Kidney tubule cell (primary cell): ENCODE measurements around the gene MBP.

Source experiments
- DNase-seq: peaks from one replicate; pipeline ENCODE4 v3.0.0-alpha.2; 2018; ENCODE audit warnings: low spot score

MBP gene

DNA sequence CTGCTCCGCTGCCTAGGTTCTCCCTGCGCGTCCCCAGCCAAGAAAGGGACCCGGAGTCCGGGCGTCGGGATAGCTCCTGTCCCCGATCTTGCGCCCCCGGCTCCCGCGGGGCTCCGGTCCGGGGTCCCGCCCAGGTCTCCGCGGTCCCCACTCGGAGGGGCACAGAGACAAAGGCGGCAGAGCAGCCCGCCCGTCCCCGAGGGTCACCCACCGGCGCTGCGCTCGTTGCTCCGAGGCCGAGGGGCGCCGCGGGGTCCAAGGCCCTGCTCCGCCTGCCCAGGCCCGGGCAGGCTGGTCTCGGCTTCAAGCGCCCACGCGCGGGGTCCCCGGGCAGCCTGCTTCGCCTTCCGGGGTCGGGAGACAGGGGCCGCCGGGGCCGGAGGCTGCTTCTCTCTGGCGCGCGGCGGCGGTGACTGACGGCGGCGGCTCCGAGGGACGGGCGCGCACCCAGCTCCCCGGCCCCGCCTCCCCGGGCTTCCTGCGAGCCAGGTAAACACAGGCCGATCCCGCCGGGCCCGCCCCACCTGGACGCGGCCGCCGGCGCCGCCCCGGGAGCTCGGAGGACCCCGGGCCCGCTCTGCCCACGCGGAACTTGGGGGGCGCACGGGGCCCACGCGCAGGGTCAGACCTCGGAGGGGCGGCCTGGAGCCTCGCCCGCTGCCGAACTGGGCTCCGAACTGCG, at the start of gene MBP:
MBP (minus strand) TSS at position 415 of the 682 bp plus-strand sequence. CDS start 27,522 bp downstream, outside the sequence.
- peak; percentile 76 for DNase-seq

DNA sequence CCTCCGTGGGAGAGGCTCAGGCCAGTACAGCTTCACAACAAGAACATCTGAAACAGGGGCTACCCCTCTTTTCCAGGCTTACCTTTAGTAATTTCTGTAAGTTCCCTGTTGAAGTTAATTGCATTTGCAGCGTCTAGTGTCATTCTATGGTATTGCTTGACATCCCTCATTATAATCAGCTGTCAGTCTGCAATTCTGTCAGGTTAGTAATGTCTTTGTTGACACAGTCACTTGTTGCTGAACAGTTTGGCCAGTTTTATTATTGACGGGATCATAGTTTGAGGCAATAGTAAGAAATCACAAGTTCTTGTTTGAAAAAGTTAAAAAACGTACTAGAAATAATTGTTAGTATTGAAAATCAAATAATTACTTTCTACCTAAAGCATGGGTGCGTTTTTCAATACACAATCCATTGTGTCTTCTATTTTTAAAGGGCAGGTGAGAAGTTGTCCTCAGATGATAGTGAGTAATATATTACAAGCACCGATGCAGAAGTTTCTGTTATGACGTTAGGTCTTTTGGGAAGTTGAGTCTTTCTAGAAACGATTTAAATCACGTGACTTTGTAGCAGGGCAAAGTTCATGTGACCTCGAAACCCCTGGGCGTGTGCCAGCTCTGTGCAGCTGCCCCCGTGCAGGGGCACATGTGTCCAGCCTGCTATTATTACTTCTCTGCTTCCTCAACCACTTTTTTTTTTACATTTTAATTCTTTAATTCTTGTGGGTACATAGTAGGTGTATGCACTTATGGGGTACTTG, 49.5 kb upstream of the MBP start:
- no peak for DNase-seq

DNA sequence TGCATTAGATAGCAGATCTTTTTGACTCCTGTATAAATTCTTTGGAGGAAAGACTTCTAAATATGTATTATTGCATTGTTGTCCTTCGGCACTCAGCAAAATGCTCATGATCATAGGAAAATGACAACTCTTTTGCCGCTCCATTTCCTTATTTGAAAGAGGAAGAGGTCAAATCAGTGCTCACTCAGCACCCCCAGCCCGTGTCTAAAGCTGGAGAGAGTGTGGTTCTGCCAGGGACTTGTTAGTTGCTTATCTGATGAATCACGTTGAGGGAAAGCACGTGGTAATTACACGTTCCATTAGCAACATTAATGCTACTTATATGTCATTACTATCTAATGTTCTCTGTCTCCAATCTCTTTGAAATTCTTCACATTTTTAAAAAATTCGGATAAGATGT, 46.0 kb upstream of the MBP start:
- no peak for DNase-seq

DNA sequence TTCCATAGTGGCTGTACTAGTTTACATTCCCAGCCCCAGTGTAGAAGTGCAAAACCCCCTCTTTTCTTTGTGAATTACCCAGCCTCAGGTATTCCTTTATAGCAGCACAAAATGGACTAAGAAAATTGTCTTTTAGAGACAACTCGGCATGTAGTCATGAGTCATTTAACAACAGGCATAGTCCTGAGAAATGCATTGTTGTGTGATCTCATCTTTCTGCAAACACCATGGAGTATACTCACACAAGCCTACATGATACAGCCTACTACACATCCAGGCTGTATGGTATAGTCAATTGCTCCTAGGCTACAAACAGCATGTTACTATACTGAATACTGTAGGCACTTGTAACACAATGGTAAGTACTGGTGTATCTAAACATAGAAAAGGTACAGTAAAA, 44.4 kb upstream of the MBP start:
- DNase-seq: peak; percentile 68

DNA sequence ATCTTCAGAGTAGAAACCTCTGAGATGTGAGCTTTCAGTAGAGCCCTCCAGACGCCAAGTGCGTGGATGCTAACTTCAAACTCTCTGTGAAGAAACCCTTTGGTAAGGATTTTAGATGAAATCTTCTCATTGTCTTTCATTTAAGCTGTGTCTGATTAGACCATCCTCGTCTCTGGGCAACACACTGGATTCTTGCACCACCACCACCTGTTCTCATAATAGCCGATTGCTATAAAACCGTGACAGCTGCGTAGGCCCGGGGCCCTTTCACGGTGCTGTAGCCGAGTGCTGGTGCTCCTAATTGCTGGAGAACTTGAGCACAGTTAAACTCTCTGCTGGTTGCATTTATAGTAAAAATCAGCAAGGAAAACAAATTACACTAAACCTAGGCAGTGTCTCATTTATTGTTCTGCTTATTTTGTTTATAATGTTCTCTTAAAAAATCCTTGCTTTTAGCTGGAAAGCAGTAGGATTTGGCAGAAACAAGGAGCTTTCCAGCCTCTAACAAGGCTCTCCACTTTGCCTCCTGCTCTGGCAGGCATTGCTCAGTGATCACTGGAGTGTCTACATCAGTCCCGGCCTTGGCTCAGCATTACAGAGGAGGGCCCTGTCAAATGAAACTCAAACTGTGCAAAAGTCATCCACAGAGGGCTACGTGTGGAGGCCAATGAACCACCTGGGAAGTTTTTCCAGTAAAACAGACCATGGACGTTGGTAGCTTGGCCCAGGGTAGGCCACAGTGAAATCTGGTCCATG, 40.9 kb upstream of the MBP start:
- DNase-seq: no peak

DNA sequence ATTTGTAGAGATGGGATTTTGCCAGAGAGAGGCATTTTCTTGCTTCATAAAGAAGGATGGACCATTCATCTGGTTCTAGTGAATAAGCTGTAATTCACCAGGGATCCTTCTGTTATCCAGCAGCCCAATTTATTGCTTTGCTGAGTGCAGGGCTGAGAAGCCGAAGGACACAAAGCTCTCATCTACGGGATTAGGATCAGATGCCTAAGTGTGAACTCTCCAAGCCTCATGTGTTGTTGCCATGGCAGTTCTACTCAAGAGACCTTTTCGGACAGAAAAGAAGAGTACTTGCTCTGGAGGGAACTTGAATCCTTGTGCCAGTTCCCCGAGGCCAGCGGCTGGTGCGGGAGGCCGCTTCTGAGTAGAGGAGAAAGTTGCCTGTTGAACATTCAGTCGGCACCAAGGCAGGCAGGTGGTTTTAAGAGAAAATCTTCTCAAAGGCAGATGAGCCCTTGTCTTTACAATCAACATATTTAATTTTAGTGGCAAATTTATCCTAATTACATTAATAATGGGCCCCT, 38.4 kb upstream of the MBP start:
- DNase-seq: no peak

DNA sequence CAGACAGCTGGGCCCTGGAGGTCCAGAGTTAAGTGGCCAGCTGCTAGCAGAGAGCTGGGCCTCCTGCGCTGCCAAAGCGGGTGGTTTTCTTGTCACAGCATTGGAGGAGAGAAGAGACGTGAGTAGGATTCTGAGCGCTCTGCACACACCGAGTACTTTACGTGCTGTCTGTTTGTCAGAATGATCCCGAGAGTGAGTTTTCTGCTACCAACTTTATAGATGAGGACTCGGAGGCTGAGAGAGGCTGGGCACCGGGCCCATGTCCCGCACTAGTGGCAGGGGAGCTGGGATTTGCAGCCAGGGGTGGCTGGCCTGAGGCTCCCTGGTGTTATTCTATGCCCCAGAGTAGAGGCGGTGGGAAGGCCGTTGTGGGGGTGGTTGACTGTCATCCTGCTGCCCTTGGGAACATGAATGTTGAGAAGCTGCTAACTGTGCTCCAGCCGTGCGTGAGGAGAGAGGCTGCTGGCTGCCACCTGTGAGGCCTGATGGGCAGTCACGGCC, 36.3 kb upstream of the MBP start:
- no peak for DNase-seq

DNA sequence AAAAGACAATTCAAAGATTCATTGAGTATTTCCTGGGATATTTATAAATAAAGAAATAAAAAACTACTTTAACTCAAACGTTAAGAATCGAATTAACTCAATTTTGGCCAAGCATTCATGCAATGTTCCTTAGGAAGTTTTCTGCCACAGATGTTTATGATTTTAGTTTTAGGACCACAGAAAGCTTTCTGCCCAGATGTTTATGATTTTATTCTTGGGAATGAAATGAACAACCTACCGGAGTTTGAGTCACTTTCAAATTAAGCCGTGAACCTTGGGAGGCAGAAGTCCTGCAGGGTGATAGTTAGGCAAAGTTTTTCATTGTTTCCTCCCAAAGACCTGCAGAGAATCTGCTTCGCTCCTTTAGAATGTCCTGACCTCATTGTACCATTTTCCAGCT, 34.7 kb upstream of the MBP start:
- no peak for DNase-seq

DNA sequence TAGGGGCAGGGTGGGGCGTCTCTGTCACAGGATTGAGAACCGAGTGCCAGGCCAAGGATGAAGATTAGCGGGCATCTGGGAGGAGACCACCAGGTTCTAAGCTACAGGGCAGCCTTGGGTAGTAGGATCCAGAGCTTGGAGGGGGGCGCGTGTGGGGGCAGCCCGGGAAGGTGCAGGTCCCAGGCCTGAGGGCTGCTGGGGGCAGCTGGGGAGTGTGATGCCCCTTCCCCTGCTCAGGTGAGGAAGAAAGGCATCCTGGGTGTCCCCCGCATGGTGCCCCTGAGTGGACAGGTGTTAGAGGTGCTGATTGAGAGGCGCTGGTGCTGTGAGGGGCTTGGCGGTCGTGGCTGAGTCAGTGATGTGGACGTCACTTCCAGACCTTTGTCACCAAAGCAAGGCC, 33.9 kb upstream of the MBP start:
- DNase-seq: no peak

DNA sequence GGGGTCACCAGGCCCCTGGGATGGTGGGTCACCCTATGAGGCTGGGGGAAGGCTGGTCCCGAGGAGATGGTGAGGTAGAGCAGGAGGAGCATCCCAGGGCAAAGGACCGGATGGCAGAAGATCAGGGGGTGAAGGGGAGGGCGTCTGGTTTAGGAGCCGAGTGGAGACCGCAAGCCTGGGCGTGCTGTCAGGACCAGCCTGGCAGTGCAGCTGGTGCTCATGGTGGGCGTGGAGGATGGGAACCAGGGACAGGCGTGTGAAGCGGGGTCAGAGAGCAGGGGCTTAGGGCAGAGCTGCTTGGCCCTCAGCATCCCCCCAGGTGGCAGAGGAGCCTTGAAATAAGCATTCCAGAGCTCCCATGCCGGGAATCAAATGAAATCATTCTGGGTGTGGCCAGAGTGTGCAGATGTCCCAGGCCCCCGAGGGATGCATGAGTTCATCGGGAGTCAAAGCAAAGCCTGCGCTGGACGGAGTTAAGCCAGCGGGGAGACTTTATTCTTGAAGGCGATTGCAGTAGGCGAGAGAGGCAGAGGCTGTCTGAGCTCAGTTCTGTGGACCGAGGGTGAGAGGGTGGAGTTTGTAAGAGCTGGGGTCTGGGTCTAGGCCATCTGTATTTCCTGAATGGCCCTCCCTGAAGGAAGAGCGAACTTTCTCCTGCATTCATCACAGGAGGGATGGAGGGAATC, 33.1 kb upstream of the MBP start:
- DNase-seq: peak; percentile 8

DNA sequence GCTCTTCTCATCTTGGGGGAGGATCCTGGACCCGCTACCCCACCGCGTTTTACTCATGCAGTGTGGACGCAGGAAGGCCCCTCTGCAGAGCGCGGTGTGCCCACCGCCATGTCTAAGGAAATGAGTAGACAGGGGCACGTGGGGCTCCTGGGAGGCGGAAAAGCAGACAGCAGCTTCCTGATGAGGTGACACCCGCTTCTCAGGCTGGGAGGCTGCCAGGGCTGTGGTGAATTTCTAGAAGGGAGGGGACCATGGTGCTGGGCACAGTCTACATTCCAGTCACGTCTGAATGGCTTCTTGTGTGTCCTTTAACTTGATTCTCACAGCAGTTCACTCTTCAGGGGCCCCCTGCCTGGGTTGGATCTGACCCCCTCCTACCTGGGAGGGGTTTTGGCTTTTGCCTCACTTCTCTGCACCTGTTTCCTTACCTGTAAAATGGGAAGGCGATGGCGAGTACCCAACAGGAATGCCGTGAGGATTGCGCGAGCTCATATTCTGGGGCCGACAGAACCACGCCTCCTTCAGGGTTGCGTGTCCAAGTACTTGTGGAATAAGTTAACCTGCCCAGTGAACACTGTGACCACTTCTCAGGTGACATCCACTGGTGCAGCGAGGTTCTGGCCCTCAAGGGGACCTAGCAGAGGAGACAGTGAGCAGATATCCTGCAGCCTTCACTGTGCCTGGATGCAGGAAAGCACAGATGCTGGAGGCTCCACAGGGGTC, 32.3 kb upstream of the MBP start:
- peak; percentile 88 for DNase-seq

DNA sequence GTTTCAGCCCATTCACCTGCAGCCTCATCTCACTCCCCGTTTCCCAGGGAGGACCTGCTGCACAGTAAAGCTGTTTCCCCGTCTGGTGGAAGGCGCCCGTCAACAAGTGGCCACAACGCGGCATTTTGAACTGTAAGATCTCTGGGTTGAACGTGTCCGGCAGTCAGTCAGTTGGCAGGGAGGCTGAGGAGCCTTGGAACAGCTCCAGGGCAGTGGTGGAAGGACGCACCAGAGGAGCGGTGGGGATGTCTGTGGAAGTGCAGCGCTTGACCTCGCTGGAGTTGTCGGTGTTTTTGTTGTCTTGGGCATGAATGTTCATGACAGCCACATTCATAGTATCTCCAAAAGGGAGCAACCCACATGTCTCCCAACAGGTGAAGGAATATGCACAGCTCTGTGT, 31.4 kb upstream of the MBP start:
- DNase-seq: no peak

DNA sequence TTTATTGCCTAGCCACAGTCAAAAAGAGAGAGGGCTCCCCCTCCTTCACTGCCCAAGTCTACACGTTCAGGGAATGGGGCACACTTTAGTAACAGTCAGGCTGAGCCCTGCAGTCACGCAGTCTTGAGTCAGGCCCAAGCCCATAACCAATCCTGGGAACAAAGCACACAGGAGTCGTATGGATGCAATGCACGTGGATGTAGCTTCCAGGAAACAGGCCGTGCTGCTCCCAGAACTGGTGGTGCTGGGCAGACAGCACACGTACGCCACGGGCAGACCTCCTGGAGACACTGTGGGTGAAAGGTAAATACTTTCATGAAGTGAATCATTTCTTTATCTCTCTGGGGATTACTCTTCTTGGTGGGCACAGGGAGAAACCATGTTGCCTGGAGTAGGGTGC, 30.0 kb upstream of the MBP start:
- DNase-seq: peak; percentile 50

DNA sequence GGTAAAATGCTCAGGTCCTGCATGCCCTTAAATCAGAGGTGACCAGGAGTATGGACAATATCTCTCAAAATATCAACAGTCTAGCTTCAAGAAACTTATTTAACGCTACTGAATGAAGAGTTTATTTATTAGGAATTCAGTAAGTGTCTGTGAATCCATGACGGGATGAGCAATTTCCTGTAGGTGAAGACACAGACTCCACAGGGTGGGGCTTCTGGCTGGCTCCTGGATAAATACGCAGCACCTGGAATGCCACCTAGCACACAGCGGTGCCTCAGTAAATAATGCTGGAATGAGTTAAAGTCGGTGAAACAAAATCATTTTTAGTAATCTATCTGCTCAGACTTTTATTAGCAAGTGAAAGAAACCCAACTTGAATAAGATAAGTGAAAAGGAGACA, 29.4 kb upstream of the MBP start:
- peak; percentile 34 for DNase-seq

DNA sequence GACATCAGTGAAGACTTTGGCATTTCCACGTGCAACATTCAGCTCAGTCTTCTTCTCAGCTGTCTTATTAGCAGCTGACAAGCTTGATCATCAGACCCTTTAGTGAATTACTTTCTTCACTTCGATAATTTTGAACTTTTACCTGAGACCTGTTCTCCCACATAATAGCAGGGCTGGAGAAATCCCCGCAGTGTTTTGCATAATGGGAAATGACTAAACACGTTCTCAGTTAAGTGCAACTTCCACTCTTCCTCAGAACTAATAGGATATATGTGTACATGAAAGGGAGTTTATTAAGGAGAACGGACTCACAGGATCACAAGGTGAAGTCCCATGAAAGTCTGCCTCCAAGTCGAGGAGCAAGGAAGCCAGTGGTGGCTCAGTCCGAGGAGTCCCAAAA, 28.8 kb upstream of the MBP start:
- peak; percentile 31 for DNase-seq

DNA sequence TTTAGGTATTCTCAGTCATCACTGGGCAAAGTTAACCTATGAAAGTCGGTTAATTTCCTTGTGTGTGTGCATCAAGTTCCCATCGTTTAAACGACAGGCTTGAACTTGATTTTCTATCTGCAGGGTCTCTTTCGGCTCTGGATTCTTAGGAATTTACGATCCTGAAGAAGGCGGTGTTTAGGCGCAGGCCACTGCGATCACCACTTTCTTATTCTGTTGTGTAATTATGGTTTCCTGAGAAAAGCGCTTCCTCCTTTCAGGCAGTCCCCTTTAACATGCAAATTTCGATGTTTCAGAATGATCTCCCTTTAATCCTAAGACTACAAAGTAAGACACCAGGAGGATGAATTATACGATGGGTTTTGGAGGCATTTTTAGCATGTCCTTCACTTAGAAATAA, 27.9 kb upstream of the MBP start:
- DNase-seq: no peak

DNA sequence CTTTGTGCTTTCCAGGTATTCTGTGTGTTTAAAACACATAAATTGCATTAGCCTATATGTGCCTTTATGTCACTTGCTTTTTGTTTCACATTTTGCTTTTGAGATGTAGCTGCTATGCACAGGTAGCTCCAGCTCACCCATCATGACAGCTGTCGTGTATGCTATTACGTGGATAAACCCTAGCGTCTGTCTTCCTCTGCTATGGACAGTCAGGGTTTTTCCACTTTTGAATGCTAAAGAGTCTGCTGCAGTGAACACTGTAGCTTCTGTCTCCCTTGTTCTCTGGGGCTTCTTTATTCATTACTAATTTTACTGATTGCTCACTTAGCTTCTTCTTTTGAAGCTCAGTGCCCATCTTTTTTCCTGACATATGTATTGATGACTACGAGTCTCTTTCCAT, 24.7 kb upstream of the MBP start:
- no peak for DNase-seq

DNA sequence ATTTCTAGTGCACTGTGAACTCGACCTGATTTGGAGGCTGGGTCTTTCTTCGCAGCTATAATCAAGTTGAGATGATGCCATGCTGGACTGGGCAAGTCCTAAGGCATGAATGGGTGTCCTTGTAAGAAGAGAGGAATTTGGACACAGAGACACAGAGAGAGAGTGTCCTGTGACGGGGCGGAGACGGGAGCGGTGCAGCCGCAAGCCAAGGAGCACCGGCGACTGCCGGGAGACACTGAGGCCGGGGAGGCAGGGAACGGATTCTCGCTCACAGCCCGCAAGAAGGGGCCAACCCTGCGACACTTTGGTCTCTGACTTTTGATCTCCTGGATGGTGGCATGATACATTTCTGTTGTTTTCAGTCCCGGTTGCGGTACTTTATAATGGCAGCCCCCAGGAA, 22.4 kb upstream of the MBP start:
- no peak for DNase-seq

DNA sequence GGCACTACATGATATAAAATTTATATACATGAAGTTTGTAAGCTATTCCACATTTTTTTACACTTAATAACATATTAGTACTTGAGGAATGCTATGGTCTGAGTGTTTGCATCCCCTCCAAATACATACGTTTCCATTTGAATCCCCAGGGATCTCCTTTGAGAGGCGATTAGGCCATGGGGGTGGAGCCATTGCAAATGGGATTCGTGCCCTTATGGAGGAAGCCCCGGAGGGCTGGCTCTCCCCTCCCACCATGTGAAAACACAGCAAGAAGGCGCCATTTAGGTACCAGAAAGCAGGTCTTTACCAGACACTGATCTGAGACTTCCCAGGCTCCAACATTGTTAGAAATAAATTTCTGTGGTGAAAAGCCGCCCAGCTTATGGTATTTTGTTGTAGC, 20.8 kb upstream of the MBP start:
- DNase-seq: no peak

DNA sequence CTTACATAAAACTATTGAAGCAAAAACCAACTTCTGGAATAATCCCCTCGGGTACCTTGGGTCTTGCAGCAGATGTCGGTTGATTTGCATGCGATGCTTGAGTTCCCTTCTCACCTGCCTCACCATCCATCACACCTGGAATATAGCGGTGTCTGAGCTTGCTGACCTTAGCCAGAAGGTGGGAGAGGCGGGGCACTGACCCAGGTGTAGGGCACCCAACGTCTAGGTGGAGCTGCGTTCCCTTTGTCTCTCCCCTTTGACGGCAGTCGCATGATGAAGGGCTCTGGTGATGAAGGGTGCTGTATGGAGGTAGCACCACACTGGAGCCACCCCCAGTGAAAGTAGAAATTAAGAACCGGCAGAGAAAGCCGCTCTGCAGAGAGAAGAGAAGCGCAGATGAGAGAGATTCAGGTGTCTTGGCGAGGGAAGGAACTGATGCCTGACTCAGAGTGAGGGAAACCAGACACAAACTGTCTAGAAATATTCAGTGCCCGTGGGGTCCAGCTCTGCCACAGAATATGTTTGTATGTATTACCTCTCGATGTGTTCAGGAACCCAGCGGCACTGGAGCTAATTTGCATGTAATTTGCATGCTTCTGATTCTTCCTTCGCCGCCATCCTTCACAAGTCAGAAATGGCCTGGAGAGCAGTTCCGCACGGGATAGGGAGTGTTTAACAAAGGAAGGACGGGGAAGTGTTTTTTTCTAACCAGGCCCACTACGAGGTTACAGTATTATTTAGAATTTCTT, 19.4 kb upstream of the MBP start:
- DNase-seq: no peak
